A549 (cell line): ENCODE measurements around the gene SWAP70. TPM values are rescaled to one million over a fixed set of nuclear protein-coding genes. Genes with fewer than 3 reads are reported as not detected.

Experiments used
- ATAC-seq, 2 experiments: fragments of 200-7000 bp in 1 of 2; fragments of >200 bp in 1 of 2; cut with Nextera tagmentation in 1 of 2; cut with Tn5 transposase in 1 of 2; 3 replicates each; pipeline versions ENCODE4 v1.8.0 to v1.9.1; 2018 to 2020; ENCODE audit warnings: mild to moderate bottlenecking in 1 of 2, moderate library complexity in 1 of 2
- CTCF ChIA-PET: fragments of 300-600 bp; sonication (Branson Sonifier 250); formaldehyde crosslinking; extraction: SDS; loops from one replicate; lab custom pipeline; 2021; ENCODE audit warnings: antibody characterized with exemption, inconsistent platforms; lab: Yijun Ruan, JAX
- POLR2A ChIA-PET: fragments of 350-600 bp; formaldehyde crosslinking; extraction: SDS; loops from one replicate; lab custom pipeline; 2021; ENCODE audit warnings: antibody characterized with exemption, inconsistent platforms; lab: Yijun Ruan, JAX
- DNase-seq, 2 experiments: peaks; one replicate each; pipeline versions ENCODE4 v3.0.0 to v3.0.0-alpha.2; 2011 to 2016; ENCODE audit warnings: low read depth in 1 of 2, low spot score in 1 of 2
- FAIRE-seq: peaks from 2 replicates; lab custom pipeline; 2011; peaks lifted over from hg19 to GRCh38; lab: Jason Lieb, UNC
- H3K27ac ChIP-seq, 2 experiments: fragments of >200 bp; sonication (Bioruptor Twin); formaldehyde crosslinking; 3 replicates each; pipeline ENCODE4 v1.5.1; 2016 to 2017
- H3K4me1 ChIP-seq: fragments of >200 bp; sonication (Bioruptor Twin); formaldehyde crosslinking; 3 replicates; pipeline ENCODE4 v1.6.1; 2016
- H3K4me2 ChIP-seq: fragments of >200 bp; sonication (Bioruptor Twin); formaldehyde crosslinking; 3 replicates; pipeline ENCODE4 v1.6.1; 2016
- H3K4me3 ChIP-seq: fragments of >200 bp; sonication (Bioruptor Twin); formaldehyde crosslinking; 3 replicates; pipeline ENCODE4 v1.5.1; 2016
- H3K9me3 ChIP-seq: fragments of >200 bp; sonication (Bioruptor Twin); formaldehyde crosslinking; 3 replicates; pipeline ENCODE4 v1.6.1; 2016
- BHLHE40 ChIP-seq: IDR thresholded peaks from 2 replicates; pipeline ENCODE4 v1.6.1; 2012; ENCODE audit warnings: low read depth, low read length, inconsistent platforms
- CBX2 ChIP-seq: fragments of 200-600 bp; sonication (generic); IDR thresholded peaks from 2 replicates; pipeline ENCODE4 v1.6.1; 2016; ENCODE audit warnings: low read depth, mild to moderate bottlenecking, borderline replicate concordance
- EP300 ChIP-seq, 2 experiments: fragments of >200 bp; sonication (Bioruptor Twin); formaldehyde crosslinking; IDR thresholded peaks; 2 replicates in 1 of 2; 3 replicates in 1 of 2; pipeline ENCODE4 v1.6.1; 2016 to 2017
- FOSB ChIP-seq: fragments of 250-450 bp; sonication (Bioruptor Pico); IDR thresholded peaks from 2 replicates; pipeline ENCODE4 v1.5.0; 2020; ENCODE audit warnings: mild to moderate bottlenecking, moderate library complexity
- FOXS1 ChIP-seq: fragments of 250-450 bp; sonication (Bioruptor Pico); IDR thresholded peaks from 2 replicates; pipeline ENCODE4 v1.5.0; 2020; ENCODE audit warnings: mild to moderate bottlenecking, moderate library complexity
- GATA3 ChIP-seq: IDR thresholded peaks from 2 replicates; pipeline ENCODE4 v1.6.1; 2012; ENCODE audit warnings: borderline replicate concordance
- HEYL ChIP-seq: fragments of 250-450 bp; sonication (Bioruptor Pico); IDR thresholded peaks from 2 replicates; pipeline ENCODE4 v1.8.0; 2021; ENCODE audit warnings: mild to moderate bottlenecking, moderate library complexity
- HOXA7 ChIP-seq: fragments of 250-450 bp; sonication (Bioruptor Pico); IDR thresholded peaks from 2 replicates; pipeline ENCODE4 v1.5.0; 2020; ENCODE audit warnings: mild to moderate bottlenecking, moderate library complexity
- HOXB13 ChIP-seq: fragments of 250-450 bp; sonication (Bioruptor Pico); IDR thresholded peaks from 2 replicates; pipeline ENCODE4 v1.5.0; 2020; ENCODE audit warnings: low read depth, mild to moderate bottlenecking, moderate library complexity
- HOXB5 ChIP-seq: fragments of 250-450 bp; sonication (Bioruptor Pico); IDR thresholded peaks from 2 replicates; pipeline ENCODE4 v1.5.0; 2020; ENCODE audit warnings: mild to moderate bottlenecking, moderate library complexity
- JUN ChIP-seq, 2 experiments: fragments of >200 bp; sonication (Bioruptor Twin); formaldehyde crosslinking; IDR thresholded peaks; 2 replicates in 1 of 2; 3 replicates in 1 of 2; pipeline ENCODE4 v1.6.1; 2016 to 2017
- KDM1A ChIP-seq: fragments of 200-600 bp; sonication (generic); IDR thresholded peaks from 2 replicates; pipeline ENCODE4 v1.6.1; 2016; ENCODE audit warnings: low read depth, mild to moderate bottlenecking
- MYC ChIP-seq: IDR thresholded peaks from 2 replicates; pipeline ENCODE4 v1.6.1; 2012; ENCODE audit warnings: mild to moderate bottlenecking, inconsistent platforms, low read length, improper control_type of control experiment, borderline replicate concordance
- NPAS2 ChIP-seq: fragments of 250-450 bp; sonication (Bioruptor Pico); IDR thresholded peaks from 2 replicates; pipeline ENCODE4 v1.8.0; 2022; ENCODE audit warnings: mild to moderate bottlenecking, moderate library complexity, borderline replicate concordance
- PBX3 ChIP-seq: IDR thresholded peaks from 2 replicates; pipeline ENCODE4 v1.6.1; 2012
- PHF8 ChIP-seq: fragments of 200-600 bp; sonication (generic); IDR thresholded peaks from 2 replicates; pipeline ENCODE4 v1.6.1; 2016; ENCODE audit warnings: low read depth, mild to moderate bottlenecking, antibody characterized with exemption, moderate library complexity, borderline replicate concordance
- POLR2A ChIP-seq: IDR thresholded peaks from 2 replicates; pipeline ENCODE4 v1.6.1; 2012; ENCODE audit warnings: mild to moderate bottlenecking, low read length
- RCOR1 ChIP-seq: fragments of 150-350 bp; IDR thresholded peaks from 2 replicates; pipeline ENCODE4 v1.6.1; 2014; ENCODE audit warnings: antibody characterized with exemption, low read length, low read depth
- RFX5 ChIP-seq: fragments of 450-650 bp; IDR thresholded peaks from 2 replicates; pipeline ENCODE4 v1.7.1; 2014; ENCODE audit warnings: antibody characterized with exemption, mild to moderate bottlenecking, moderate library complexity
- TFCP2L1 ChIP-seq: fragments of 250-450 bp; sonication (Bioruptor Pico); IDR thresholded peaks from 2 replicates; pipeline ENCODE4 v1.5.0; 2021; ENCODE audit warnings: mild to moderate bottlenecking
- ZFP36 ChIP-seq: fragments of 450-650 bp; IDR thresholded peaks from 2 replicates; pipeline ENCODE4 v1.6.1; 2014; ENCODE audit warnings: borderline replicate concordance; ENCODE audit not compliant: partially characterized antibody
- WGBS: methylation state at CpG from one replicate; pipeline ENCODE4 v1.1.6; 2017; ENCODE audit errors: missing lambda C conversion rate; 5-methylcytosine and 5-hydroxymethylcytosine counted together
- polyA plus RNA-seq, 4 experiments: library from polyadenylated mRNA; depleted of rRNA in 3 of 4; stranded (reverse); fragments of >200 nt; fragmentation: RNase III in 1 of 4; extraction: RNeasy Plus Mini Kit Qiagen cat#74134 plus additional on column Dnase treatment in 1 of 4; gene quantifications; 2 replicates in 3 of 4; 3 replicates in 1 of 4; pipeline ENCODE4 v1.2.3, GENCODE V29; 2011 to 2017
- TF ChIP-seq, protein P1 (sequence below): fragments of 200-600 bp; sonication (generic); IDR thresholded peaks from 2 replicates; pipeline ENCODE4 v1.6.1; 2016; ENCODE audit warnings: antibody characterized with exemption, mild to moderate bottlenecking, moderate library complexity
- TF ChIP-seq, protein P2 (sequence below): fragments of 250-450 bp; sonication (Bioruptor Pico); IDR thresholded peaks from 2 replicates; pipeline ENCODE4 v1.5.0; 2020; ENCODE audit warnings: low read depth, mild to moderate bottlenecking, moderate library complexity

The SWAP70 gene
- polyA plus RNA-seq, 2 of the 4 experiments (the other 2 are of a cell fraction), result 24.5 to 25.5 TPM

DNA sequence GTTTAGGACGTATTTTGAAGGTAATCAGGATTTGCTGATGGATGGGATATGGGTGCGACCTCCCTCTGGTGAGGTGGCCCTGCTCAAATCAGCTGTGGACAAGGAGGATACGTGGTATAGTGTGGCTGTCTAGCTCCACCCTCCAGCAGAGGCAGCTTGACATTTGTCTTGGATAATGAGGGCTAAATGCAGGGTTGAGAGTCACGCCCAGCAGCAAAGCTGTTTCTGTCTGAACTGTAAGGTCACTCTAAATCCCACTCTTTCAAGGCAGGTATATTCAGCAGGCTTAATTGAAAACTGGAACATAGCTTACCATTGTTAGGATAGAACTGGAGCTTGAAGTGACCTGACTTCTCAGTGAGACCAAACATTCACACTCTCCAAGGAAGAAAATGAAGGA, 98.7 kb downstream of the SWAP70 start:
- ATAC-seq, result no peak
- DNase-seq, result no peak
- H3K27ac ChIP-seq, result peak overlapping the region in 1 of 2 experiments; percentile 46; a peak in 1 of 6 replicates
- no peak overlapping the region for H3K4me3 ChIP-seq
- H3K4me1 ChIP-seq, result peaks cover 28% of the 10 kb centered on the region
- TF ChIP-seq NPAS2, result no peak
- no peak for TF ChIP-seq CBX2
- no peak for TF ChIP-seq MYC
- TF ChIP-seq FOSB (CRISPR knock-in tag), result no peak
- TF ChIP-seq HOXA7, result no peak
- no peak for TF ChIP-seq HOXB13 (CRISPR knock-in tag)
- TF ChIP-seq RFX5, result no peak
- TF ChIP-seq PBX3, result no peak
- no peak for TF ChIP-seq ZFP36
- TF ChIP-seq, protein P1, sequence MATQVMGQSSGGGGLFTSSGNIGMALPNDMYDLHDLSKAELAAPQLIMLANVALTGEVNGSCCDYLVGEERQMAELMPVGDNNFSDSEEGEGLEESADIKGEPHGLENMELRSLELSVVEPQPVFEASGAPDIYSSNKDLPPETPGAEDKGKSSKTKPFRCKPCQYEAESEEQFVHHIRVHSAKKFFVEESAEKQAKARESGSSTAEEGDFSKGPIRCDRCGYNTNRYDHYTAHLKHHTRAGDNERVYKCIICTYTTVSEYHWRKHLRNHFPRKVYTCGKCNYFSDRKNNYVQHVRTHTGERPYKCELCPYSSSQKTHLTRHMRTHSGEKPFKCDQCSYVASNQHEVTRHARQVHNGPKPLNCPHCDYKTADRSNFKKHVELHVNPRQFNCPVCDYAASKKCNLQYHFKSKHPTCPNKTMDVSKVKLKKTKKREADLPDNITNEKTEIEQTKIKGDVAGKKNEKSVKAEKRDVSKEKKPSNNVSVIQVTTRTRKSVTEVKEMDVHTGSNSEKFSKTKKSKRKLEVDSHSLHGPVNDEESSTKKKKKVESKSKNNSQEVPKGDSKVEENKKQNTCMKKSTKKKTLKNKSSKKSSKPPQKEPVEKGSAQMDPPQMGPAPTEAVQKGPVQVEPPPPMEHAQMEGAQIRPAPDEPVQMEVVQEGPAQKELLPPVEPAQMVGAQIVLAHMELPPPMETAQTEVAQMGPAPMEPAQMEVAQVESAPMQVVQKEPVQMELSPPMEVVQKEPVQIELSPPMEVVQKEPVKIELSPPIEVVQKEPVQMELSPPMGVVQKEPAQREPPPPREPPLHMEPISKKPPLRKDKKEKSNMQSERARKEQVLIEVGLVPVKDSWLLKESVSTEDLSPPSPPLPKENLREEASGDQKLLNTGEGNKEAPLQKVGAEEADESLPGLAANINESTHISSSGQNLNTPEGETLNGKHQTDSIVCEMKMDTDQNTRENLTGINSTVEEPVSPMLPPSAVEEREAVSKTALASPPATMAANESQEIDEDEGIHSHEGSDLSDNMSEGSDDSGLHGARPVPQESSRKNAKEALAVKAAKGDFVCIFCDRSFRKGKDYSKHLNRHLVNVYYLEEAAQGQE, result no peak
- no peak for TF ChIP-seq FOXS1
- TF ChIP-seq POLR2A, result no peak
- no peak for TF ChIP-seq BHLHE40
- POLR2A ChIA-PET, result no interaction called here
- no peaks in the 10 kb centered on the region for H3K9me3 ChIP-seq
- CTCF ChIA-PET, result interaction anchor here (1.3 to 2.0 kb wide), 4 partner anchors 12 to 545 kb away, joined by 3 to 8 read pairs (median 6); no protein-coding TSS in a partner anchor
- no peak overlapping the region for H3K4me2 ChIP-seq
- no peak for FAIRE-seq
- 97% methylated on average over 4 of the region's 4 CpGs for WGBS

DNA sequence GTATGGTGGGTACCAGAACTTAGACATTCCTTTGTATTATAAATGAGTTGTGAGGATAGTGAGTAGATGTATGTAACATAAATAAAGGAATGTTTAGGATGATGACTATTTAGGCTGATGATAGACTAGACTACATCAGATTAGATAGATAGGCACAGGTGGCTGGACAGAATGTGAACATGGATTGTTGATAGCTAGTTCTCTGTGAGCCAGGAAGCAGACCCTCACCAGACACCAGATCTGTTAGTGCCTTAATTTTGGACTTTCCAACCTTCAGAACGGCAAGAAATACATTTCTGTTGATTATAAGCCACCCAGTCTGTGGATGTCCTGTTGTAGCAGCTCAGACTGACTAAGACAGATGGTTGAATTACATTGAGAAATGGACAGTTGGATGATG, 99.4 kb downstream of the SWAP70 start:
- peaks cover 24% of the 10 kb centered on the region for H3K4me1 ChIP-seq
- TF ChIP-seq HOXB5 (CRISPR knock-in tag), result no peak
- TF ChIP-seq HOXB13 (CRISPR knock-in tag), result no peak
- TF ChIP-seq HOXA7, result no peak
- no peak for TF ChIP-seq RFX5
- TF ChIP-seq NPAS2, result no peak
- TF ChIP-seq, protein P2, sequence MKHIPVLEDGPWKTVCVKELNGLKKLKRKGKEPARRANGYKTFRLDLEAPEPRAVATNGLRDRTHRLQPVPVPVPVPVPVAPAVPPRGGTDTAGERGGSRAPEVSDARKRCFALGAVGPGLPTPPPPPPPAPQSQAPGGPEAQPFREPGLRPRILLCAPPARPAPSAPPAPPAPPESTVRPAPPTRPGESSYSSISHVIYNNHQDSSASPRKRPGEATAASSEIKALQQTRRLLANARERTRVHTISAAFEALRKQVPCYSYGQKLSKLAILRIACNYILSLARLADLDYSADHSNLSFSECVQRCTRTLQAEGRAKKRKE, result no peak
- TF ChIP-seq JUN (IDR thresholded peaks at IDR 0.05), result no peak
- no peak for TF ChIP-seq RCOR1
- TF ChIP-seq PHF8, result no peak
- no peak for TF ChIP-seq TFCP2L1 (CRISPR knock-in tag)
- TF ChIP-seq HEYL, result no peak
- no peak for TF ChIP-seq EP300 (IDR thresholded peaks at IDR 0.05)
- no peak for TF ChIP-seq KDM1A
- TF ChIP-seq GATA3, result no peak
- H3K9me3 ChIP-seq, result no peaks in the 10 kb centered on the region
- 72% methylated on average over 1 of the region's 1 CpG for WGBS
- ChIA-PET CTCF (interaction anchor here (1.8 to 3.6 kb wide), 3 partner anchors 149 to 545 kb away, joined by 6 to 17 read pairs (median 8); no protein-coding TSS in a partner anchor), POLR2A (no interaction called here)
- DNase-seq, result no peak
- H3K27ac ChIP-seq, result peak overlapping the region in 1 of 2 experiments; percentile 14; a peak in 1 of 6 replicates
- H3K4me2 ChIP-seq, result no peak overlapping the region
- H3K4me3 ChIP-seq, result no peak overlapping the region
- no peak for ATAC-seq
- no peak for FAIRE-seq
